Esophagus muscularis mucosa (tissue), 4 donors: ENCODE results near the gene IGSF21. TPM values are rescaled to one million over a fixed set of nuclear protein-coding genes. Genes with fewer than 3 reads are reported as not detected.

ENCODE experiments used
- DNase-seq: peaks from one replicate; pipeline ENCODE4 v3.0.0-alpha.2; 2017; ENCODE audit errors: extremely low spot score
- H3K27ac ChIP-seq, 4 donors: fragments of 200-600 bp; sonication (generic); replicated peaks in 1 of 4; 1 replicate in 3 of 4; 2 replicates in 1 of 4; pipeline ENCODE4 v1.5.1; 2016 to 2019; ENCODE audit warnings: mild to moderate bottlenecking in 1 of 4
- H3K27me3 ChIP-seq, 4 donors: fragments of 200-600 bp; sonication (generic); one replicate each; pipeline versions ENCODE4 v1.5.1 to v1.6.0; 2016 to 2019
- H3K36me3 ChIP-seq, 4 donors: fragments of 200-600 bp; sonication (generic); one replicate each; pipeline ENCODE4 v1.5.1; 2016 to 2019
- H3K4me1 ChIP-seq, 4 donors: fragments of 200-600 bp; sonication (generic); one replicate each; pipeline ENCODE4 v1.5.1; 2016 to 2019
- H3K4me3 ChIP-seq, 4 donors: fragments of 200-600 bp; sonication (generic); 1 replicate in 2 of 4; 2 replicates in 2 of 4; pipeline ENCODE4 v1.5.1; 2016 to 2019; ENCODE audit warnings: mild to moderate bottlenecking in 4 of 4, moderate library complexity in 1 of 4
- H3K9me3 ChIP-seq, 4 donors: fragments of 200-600 bp; sonication (generic); 1 replicate in 3 of 4; 2 replicates in 1 of 4; pipeline ENCODE4 v1.5.1; 2016 to 2019
- EP300 ChIP-seq: sonication (generic); formaldehyde crosslinking; IDR thresholded peaks from one replicate; pipeline ENCODE4 v1.6.1; 2017; ENCODE audit warnings: antibody characterized with exemption
- POLR2A ChIP-seq: fragments of 450-650 bp; IDR thresholded peaks from one replicate; pipeline ENCODE4 v1.6.1; 2017; ENCODE audit warnings: antibody characterized with exemption, moderate library complexity, mild to moderate bottlenecking, low read depth
- POLR2AphosphoS5 ChIP-seq, 2 donors: sonication (generic); formaldehyde crosslinking; IDR thresholded peaks; one replicate each; pipeline ENCODE4 v1.6.1; 2017; ENCODE audit warnings: antibody characterized with exemption in 2 of 2
- WGBS: methylation state at CpG from one replicate; pipeline ENCODE4 v1.1.5; 2018; 5-methylcytosine and 5-hydroxymethylcytosine counted together
- intact Hi-C: fragments of 100-400 bp; cut with DNase I; formaldehyde crosslinking; loops from one replicate; pipeline ENCODE4 v1.15.1; 2023
- total RNA-seq, 4 donors: library from RNA; depleted of rRNA; stranded (reverse); fragments of >200 nt; gene quantifications; one replicate each; pipeline versions ENCODE4 v1.1.0 to v1.2.1, GENCODE V29; 2016
- TF ChIP-seq, protein P1 (sequence below), 3 experiments: fragments of 200-600 bp in 2 of 3; fragments of 450-650 bp in 1 of 3; sonication (generic) in 2 of 3; IDR thresholded peaks; one replicate each; pipeline ENCODE4 v1.5.1; 2017 to 2019; ENCODE audit warnings: antibody characterized with exemption in 3 of 3, mild to moderate bottlenecking in 2 of 3, moderate library complexity in 1 of 3

Gene IGSF21
- total RNA-seq, 4 donors from 2014 or later, result 1.1 to 2.7 (median 1.2) TPM

DNA sequence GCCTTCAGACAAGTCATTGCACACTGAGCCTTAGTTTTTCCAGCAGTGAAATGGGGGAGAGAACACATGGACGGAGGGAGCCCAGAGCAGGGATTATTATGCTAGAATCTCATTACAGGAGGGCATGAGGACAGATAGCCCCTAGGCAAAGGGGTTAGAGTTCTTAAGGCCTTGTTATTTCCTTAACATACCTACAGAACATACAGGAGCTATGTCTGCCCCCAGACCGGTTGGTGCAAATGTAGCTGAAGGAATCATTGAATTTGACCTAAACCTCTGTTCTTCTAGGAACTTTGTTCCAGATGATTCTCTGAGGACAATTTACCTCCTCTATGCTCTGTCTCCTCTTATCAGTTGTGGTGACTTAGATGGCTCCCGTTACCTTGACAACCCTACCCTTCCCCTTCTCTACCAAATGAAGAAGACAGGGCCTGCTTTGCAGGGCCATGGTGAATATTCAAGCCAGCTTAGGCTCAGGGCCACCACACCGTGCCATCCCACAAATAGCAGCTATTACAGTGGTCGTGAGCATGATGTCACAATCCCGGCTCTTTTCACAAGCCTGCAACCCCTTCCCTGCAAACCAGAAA is 156.9 kb downstream of the IGSF21 start:
- Histone ChIP-seq H3K36me3 (no peaks in the 10 kb centered on the region), H3K4me1 (no peaks in the 10 kb centered on the region), H3K27me3 (peaks cover 0 to 52% (median 0%) of the 10 kb centered on the region in 4 donors), H3K9me3 (peaks cover 0 to 8% (median 3%) of the 10 kb centered on the region in 4 donors), H3K27ac (no peak overlapping the region), H3K4me3 (no peak overlapping the region)
- intact Hi-C loops, result no loop called here
- no peak for DNase-seq
- TF ChIP-seq, protein P1, sequence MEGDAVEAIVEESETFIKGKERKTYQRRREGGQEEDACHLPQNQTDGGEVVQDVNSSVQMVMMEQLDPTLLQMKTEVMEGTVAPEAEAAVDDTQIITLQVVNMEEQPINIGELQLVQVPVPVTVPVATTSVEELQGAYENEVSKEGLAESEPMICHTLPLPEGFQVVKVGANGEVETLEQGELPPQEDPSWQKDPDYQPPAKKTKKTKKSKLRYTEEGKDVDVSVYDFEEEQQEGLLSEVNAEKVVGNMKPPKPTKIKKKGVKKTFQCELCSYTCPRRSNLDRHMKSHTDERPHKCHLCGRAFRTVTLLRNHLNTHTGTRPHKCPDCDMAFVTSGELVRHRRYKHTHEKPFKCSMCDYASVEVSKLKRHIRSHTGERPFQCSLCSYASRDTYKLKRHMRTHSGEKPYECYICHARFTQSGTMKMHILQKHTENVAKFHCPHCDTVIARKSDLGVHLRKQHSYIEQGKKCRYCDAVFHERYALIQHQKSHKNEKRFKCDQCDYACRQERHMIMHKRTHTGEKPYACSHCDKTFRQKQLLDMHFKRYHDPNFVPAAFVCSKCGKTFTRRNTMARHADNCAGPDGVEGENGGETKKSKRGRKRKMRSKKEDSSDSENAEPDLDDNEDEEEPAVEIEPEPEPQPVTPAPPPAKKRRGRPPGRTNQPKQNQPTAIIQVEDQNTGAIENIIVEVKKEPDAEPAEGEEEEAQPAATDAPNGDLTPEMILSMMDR (IDR thresholded peaks at IDR 0.05), result no peak
- no peak for TF ChIP-seq POLR2AphosphoS5 (IDR thresholded peaks at IDR 0.05)
- WGBS, result 62% methylated on average over 6 of the region's 6 CpGs

DNA sequence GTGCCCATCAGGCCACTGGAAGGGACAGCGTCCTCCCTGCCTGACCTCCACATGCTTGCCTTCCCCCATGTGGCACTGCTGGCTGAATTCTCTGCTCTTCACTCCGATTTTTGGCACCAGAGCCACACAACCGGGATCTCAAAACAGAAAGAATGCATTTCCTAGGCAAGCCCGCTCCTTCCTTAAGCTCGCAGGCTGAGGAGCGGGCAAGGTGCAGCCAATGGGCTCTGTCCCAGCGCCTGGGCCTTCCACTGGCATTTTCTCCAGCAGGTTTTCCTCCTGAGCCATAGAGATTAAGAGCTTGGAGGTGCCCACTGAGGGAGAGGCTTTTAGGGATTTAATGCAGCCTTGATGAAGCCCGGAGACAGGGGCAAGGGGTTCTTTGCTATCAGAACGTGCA is 158.0 kb downstream of the IGSF21 start:
- TF ChIP-seq POLR2A (no peak), POLR2AphosphoS5 (IDR thresholded peaks at IDR 0.05) (no peak), EP300 (no peak)
- TF ChIP-seq, protein P1 (IDR thresholded peaks at IDR 0.05), result no peak
- no peak overlapping the region for H3K4me3 ChIP-seq
- intact Hi-C loops, result no loop called here
- peaks cover 0 to 51% (median 0%) of the 10 kb centered on the region in 4 donors for H3K27me3 ChIP-seq
- no peak for DNase-seq
- peaks cover 0 to 8% (median 3%) of the 10 kb centered on the region in 4 donors for H3K9me3 ChIP-seq
- 66% methylated on average over 9 of the region's 9 CpGs for WGBS
- no peaks in the 10 kb centered on the region for H3K4me1 ChIP-seq
- H3K27ac ChIP-seq, result no peak overlapping the region
- no peaks in the 10 kb centered on the region for H3K36me3 ChIP-seq

DNA sequence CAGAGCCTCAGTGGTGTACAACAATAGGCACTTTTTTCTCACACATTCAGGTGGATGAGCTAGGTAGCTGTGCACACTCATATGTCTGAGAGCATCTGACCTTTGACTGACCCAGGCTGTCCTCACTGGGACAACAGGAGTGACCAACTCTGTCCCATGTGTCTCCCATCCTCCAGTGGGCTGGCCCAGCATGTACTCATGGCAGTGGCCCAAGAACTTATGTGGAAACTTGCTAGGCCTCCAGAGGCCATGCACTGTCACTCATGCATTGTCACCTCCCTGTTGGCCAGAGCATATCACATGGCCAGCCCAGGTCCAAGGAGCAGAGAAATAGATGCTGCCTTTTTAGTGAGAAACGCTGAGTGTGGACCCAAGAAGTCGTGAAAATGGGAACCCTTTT is 158.8 kb downstream of the IGSF21 start:
- WGBS, result 84% methylated on average over 2 of the region's 2 CpGs
- peaks cover 0 to 49% (median 0%) of the 10 kb centered on the region in 4 donors for H3K27me3 ChIP-seq
- peaks cover 0 to 8% (median 3%) of the 10 kb centered on the region in 4 donors for H3K9me3 ChIP-seq
- intact Hi-C loops, result no loop called here
- H3K36me3 ChIP-seq, result no peaks in the 10 kb centered on the region
- no peaks in the 10 kb centered on the region for H3K4me1 ChIP-seq
- no peak for DNase-seq
- no peak overlapping the region for H3K27ac ChIP-seq
- TF ChIP-seq POLR2AphosphoS5 (IDR thresholded peaks at IDR 0.05) (no peak), POLR2A (no peak), EP300 (no peak)
- TF ChIP-seq, protein P1 (IDR thresholded peaks at IDR 0.05), result no peak
- H3K4me3 ChIP-seq, result no peak overlapping the region

DNA sequence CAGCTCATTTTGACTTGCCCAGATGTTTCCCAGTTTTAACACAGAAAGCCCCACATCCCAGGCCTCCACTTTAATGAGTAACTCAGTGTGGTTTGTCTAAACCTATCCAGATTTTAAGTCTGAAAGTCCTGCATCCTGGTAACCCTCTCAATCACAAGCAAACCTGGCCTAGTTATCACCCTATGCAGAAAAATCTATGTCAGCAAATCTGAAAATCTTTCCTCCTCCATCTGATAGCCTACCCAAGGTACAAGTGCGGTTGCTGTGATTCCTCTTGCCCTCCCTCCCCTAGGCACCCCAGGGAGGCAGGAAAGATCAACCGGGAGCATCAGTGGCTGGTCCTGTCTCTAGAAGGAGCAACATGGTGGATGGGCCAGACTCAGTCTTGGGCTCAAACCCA is 163.7 kb downstream of the IGSF21 start:
- WGBS, result no CpG with 5 or more reads among the region's 2 CpGs
- DNase-seq, result no peak
- Histone ChIP-seq H3K4me3 (no peak overlapping the region), H3K4me1 (no peaks in the 10 kb centered on the region), H3K27me3 (peaks cover 0 to 46% (median 0%) of the 10 kb centered on the region in 4 donors), H3K36me3 (no peaks in the 10 kb centered on the region), H3K9me3 (peaks cover 0 to 8% (median 3%) of the 10 kb centered on the region in 4 donors), H3K27ac (no peak overlapping the region)
- intact Hi-C loops, result no loop called here
- TF ChIP-seq, protein P1 (IDR thresholded peaks at IDR 0.05), result no peak
- TF ChIP-seq EP300, result no peak
- TF ChIP-seq POLR2A, result no peak
- TF ChIP-seq POLR2AphosphoS5 (IDR thresholded peaks at IDR 0.05), result no peak

DNA sequence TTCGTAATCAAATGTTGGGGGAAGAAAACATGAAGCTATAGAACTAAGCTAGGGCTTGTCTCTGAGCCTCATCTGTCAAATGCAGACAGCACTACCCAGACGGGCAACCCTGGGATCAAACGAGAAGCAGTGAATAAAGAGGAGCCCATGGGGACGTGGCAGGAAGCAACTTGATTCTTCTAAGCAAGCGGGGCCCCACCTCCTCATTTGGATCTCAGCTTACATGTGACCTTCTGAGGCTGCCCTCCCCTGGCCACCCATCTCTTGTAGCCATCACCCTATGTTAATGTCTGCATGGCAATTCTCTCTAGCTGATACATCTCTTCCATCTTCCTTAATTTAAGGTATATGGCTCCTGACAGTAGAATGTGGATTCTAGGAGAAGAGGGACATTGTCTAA is 171.3 kb downstream of the IGSF21 start:
- WGBS, result 44% methylated on average over 5 of the region's 5 CpGs
- Histone ChIP-seq H3K4me3 (no peak overlapping the region), H3K27me3 (peaks cover 0 to 82% (median 0%) of the 10 kb centered on the region in 4 donors), H3K36me3 (no peaks in the 10 kb centered on the region), H3K4me1 (no peaks in the 10 kb centered on the region), H3K9me3 (no peaks in the 10 kb centered on the region), H3K27ac (no peak overlapping the region)
- no peak for DNase-seq
- no peak for TF ChIP-seq POLR2AphosphoS5 (IDR thresholded peaks at IDR 0.05)
- TF ChIP-seq, protein P1 (IDR thresholded peaks at IDR 0.05), result no peak
- no peak for TF ChIP-seq EP300
- TF ChIP-seq POLR2A, result no peak
- intact Hi-C loops, result no loop called here
